ENCODE data around the gene FIBIN.

Gene FIBIN

GRCh38 chr11:26985470-26985869, 8.4 kb upstream of the FIBIN start:
- no peaks in the 10 kb centered on the region for H3K27me3 ChIP-seq (replicated peaks)
- no peak overlapping the region for H3K4me3 ChIP-seq (ENCODE audit: low read depth, low read length)
- H3K36me3 ChIP-seq (replicated peaks): no peaks in the 10 kb centered on the region
- no peak for DNase-seq
- no peak for TF ChIP-seq CTCF (IDR thresholded peaks at IDR 0.05; ENCODE audit: low read depth, low read length, missing control alignments)
- no peak overlapping the region for H3K27ac ChIP-seq
- in situ Hi-C loops (cut with HindIII; ENCODE audit: low pct_ligation_motif_present, low sequenced_read_pairs): no loop called here

- H3K36me3 ChIP-seq (replicated peaks): no peaks in the 10 kb centered on the region
Observed at GRCh38 chr11:26985943-26986342, 8.0 kb upstream of the FIBIN start.

GRCh38 chr11:26987272-26987671, 6.6 kb upstream of the FIBIN start:
- no peak overlapping the region for H3K4me3 ChIP-seq (ENCODE audit: low read depth, low read length)
- DNase-seq: no peak
- in situ Hi-C loops (cut with HindIII; ENCODE audit: low pct_ligation_motif_present, low sequenced_read_pairs): no loop called here
- H3K27me3 ChIP-seq (replicated peaks): no peaks in the 10 kb centered on the region
- no peak overlapping the region for H3K27ac ChIP-seq
- H3K36me3 ChIP-seq (replicated peaks): no peaks in the 10 kb centered on the region
- TF ChIP-seq CTCF (IDR thresholded peaks at IDR 0.05; ENCODE audit: low read depth, low read length, missing control alignments): no peak

More at GRCh38 chr11:26985943-26986342, 8.0 kb upstream of the FIBIN start:
- DNase-seq: no peak
- H3K4me3 ChIP-seq (ENCODE audit: low read depth, low read length): no peak overlapping the region
- no peak for TF ChIP-seq CTCF (IDR thresholded peaks at IDR 0.05; ENCODE audit: low read depth, low read length, missing control alignments)
- H3K27ac ChIP-seq: no peak overlapping the region
- in situ Hi-C loops (cut with HindIII; ENCODE audit: low pct_ligation_motif_present, low sequenced_read_pairs): no loop called here
- H3K27me3 ChIP-seq (replicated peaks): no peaks in the 10 kb centered on the region

GRCh38 chr11:26987731-26988130, 6.2 kb upstream of the FIBIN start:
- in situ Hi-C loops (cut with HindIII; ENCODE audit: low pct_ligation_motif_present, low sequenced_read_pairs): no loop called here
- no peak for TF ChIP-seq CTCF (IDR thresholded peaks at IDR 0.05; ENCODE audit: low read depth, low read length, missing control alignments)
- Histone ChIP-seq H3K27me3 (replicated peaks) (no peaks in the 10 kb centered on the region), H3K27ac (no peak overlapping the region), H3K36me3 (replicated peaks) (no peaks in the 10 kb centered on the region), H3K4me3 (ENCODE audit: low read depth, low read length) (no peak overlapping the region)
- no peak for DNase-seq

GRCh38 chr11:26992031-26992541, 1.8 kb upstream of the FIBIN start:
- in situ Hi-C loops (cut with HindIII; ENCODE audit: low pct_ligation_motif_present, low sequenced_read_pairs): no loop called here
- H3K4me3 ChIP-seq (ENCODE audit: low read depth, low read length): no peak overlapping the region
- DNase-seq: peak; percentile 71
- H3K27ac ChIP-seq: peak overlapping the region; percentile 84
- no peaks in the 10 kb centered on the region for H3K27me3 ChIP-seq (replicated peaks)
- no peak for TF ChIP-seq CTCF (IDR thresholded peaks at IDR 0.05; ENCODE audit: low read depth, low read length, missing control alignments)
- no peaks in the 10 kb centered on the region for H3K36me3 ChIP-seq (replicated peaks)

- TF ChIP-seq CTCF (IDR thresholded peaks at IDR 0.05; ENCODE audit: low read depth, low read length, missing control alignments): no peak
- peak overlapping the region; percentile 81 for H3K4me3 ChIP-seq (ENCODE audit: low read depth, low read length)
- H3K27me3 ChIP-seq (replicated peaks): no peaks in the 10 kb centered on the region
- in situ Hi-C loops (cut with HindIII; ENCODE audit: low pct_ligation_motif_present, low sequenced_read_pairs): no loop called here
- no peak overlapping the region for H3K27ac ChIP-seq
- no peak for DNase-seq
- no peaks in the 10 kb centered on the region for H3K36me3 ChIP-seq (replicated peaks)
Observed at GRCh38 chr11:26994631-26995095, 751 bp downstream of the FIBIN start.

All from brain microvascular endothelial cell (primary cell).